A549 (cell line): Measurements from ENCODE around the gene PASK. TPM values are rescaled to one million over a fixed set of nuclear protein-coding genes. Genes with fewer than 3 reads are reported as not detected.
A peak's percentile ranks its signal among the peaks of the same experiment; 100 is the strongest.
"Not testable (repeated sequence)": the region's sequence is repeated elsewhere in the genome, so short reads cannot be mapped to it uniquely, and the experiment has no call there.

Source experiments
- ATAC-seq, 2 experiments: fragments of 200-7000 bp in 1 of 2; fragments of >200 bp in 1 of 2; cut with Nextera tagmentation in 1 of 2; cut with Tn5 transposase in 1 of 2; 3 replicates each; pipeline versions ENCODE4 v1.8.0 to v1.9.1; 2018 to 2020; ENCODE audit warnings: mild to moderate bottlenecking in 1 of 2, moderate library complexity in 1 of 2
- CTCF ChIA-PET: fragments of 300-600 bp; sonication (Branson Sonifier 250); formaldehyde crosslinking; extraction: SDS; loops from one replicate; lab custom pipeline; 2021; ENCODE audit warnings: antibody characterized with exemption, inconsistent platforms; lab: Yijun Ruan, JAX
- POLR2A ChIA-PET: fragments of 350-600 bp; formaldehyde crosslinking; extraction: SDS; loops from one replicate; lab custom pipeline; 2021; ENCODE audit warnings: antibody characterized with exemption, inconsistent platforms; lab: Yijun Ruan, JAX
- DNase-seq, 2 experiments: peaks; one replicate each; pipeline versions ENCODE4 v3.0.0 to v3.0.0-alpha.2; 2011 to 2016; ENCODE audit warnings: low read depth in 1 of 2, low spot score in 1 of 2
- FAIRE-seq: peaks from 2 replicates; lab custom pipeline; 2011; peaks lifted over from hg19 to GRCh38; lab: Jason Lieb, UNC
- H3K27ac ChIP-seq, 2 experiments: fragments of >200 bp; sonication (Bioruptor Twin); formaldehyde crosslinking; 3 replicates each; pipeline ENCODE4 v1.5.1; 2016 to 2017
- H3K4me1 ChIP-seq: fragments of >200 bp; sonication (Bioruptor Twin); formaldehyde crosslinking; 3 replicates; pipeline ENCODE4 v1.6.1; 2016
- H3K4me2 ChIP-seq: fragments of >200 bp; sonication (Bioruptor Twin); formaldehyde crosslinking; 3 replicates; pipeline ENCODE4 v1.6.1; 2016
- H3K4me3 ChIP-seq: fragments of >200 bp; sonication (Bioruptor Twin); formaldehyde crosslinking; 3 replicates; pipeline ENCODE4 v1.5.1; 2016
- H3K9me3 ChIP-seq: fragments of >200 bp; sonication (Bioruptor Twin); formaldehyde crosslinking; 3 replicates; pipeline ENCODE4 v1.6.1; 2016
- CBX2 ChIP-seq: fragments of 200-600 bp; sonication (generic); IDR thresholded peaks from 2 replicates; pipeline ENCODE4 v1.6.1; 2016; ENCODE audit warnings: low read depth, mild to moderate bottlenecking, borderline replicate concordance
- CBX8 ChIP-seq: fragments of 200-600 bp; sonication (generic); IDR thresholded peaks from 2 replicates; pipeline ENCODE4 v1.6.1; 2016
- CHD4 ChIP-seq: fragments of 200-600 bp; sonication (generic); IDR thresholded peaks from 2 replicates; pipeline ENCODE4 v1.6.1; 2016; ENCODE audit warnings: antibody characterized with exemption, mild to moderate bottlenecking, borderline replicate concordance
- EHF ChIP-seq: fragments of 250-450 bp; sonication (Bioruptor Pico); IDR thresholded peaks from 2 replicates; pipeline ENCODE4 v1.5.0; 2020; ENCODE audit warnings: mild to moderate bottlenecking
- EP300 ChIP-seq, 2 experiments: fragments of >200 bp; sonication (Bioruptor Twin); formaldehyde crosslinking; IDR thresholded peaks; 2 replicates in 1 of 2; 3 replicates in 1 of 2; pipeline ENCODE4 v1.6.1; 2016 to 2017
- ESRRA ChIP-seq: fragments of 150-350 bp; IDR thresholded peaks from 2 replicates; pipeline ENCODE4 v1.6.1; 2014; ENCODE audit warnings: mild to moderate bottlenecking, low read length, borderline replicate concordance
- FOSL2 ChIP-seq, 2 experiments: fragments of 450-650 bp in 1 of 2; fragments of >200 bp in 1 of 2; sonication (Bioruptor Twin) in 1 of 2; formaldehyde crosslinking; IDR thresholded peaks; 2 replicates each; pipeline versions ENCODE4 v1.5.0 to v1.6.1; 2016 to 2020; ENCODE audit warnings: mild to moderate bottlenecking in 1 of 2, moderate library complexity in 1 of 2
- HOXB13 ChIP-seq: fragments of 250-450 bp; sonication (Bioruptor Pico); IDR thresholded peaks from 2 replicates; pipeline ENCODE4 v1.5.0; 2020; ENCODE audit warnings: low read depth, mild to moderate bottlenecking, moderate library complexity
- JUN ChIP-seq, 2 experiments: fragments of >200 bp; sonication (Bioruptor Twin); formaldehyde crosslinking; IDR thresholded peaks; 2 replicates in 1 of 2; 3 replicates in 1 of 2; pipeline ENCODE4 v1.6.1; 2016 to 2017
- KDM1A ChIP-seq: fragments of 200-600 bp; sonication (generic); IDR thresholded peaks from 2 replicates; pipeline ENCODE4 v1.6.1; 2016; ENCODE audit warnings: low read depth, mild to moderate bottlenecking
- KDM5A ChIP-seq: fragments of 200-600 bp; sonication (generic); IDR thresholded peaks from 2 replicates; pipeline ENCODE4 v1.6.1; 2016; ENCODE audit warnings: antibody characterized with exemption, mild to moderate bottlenecking
- MAZ ChIP-seq: fragments of 150-350 bp; IDR thresholded peaks from 2 replicates; pipeline ENCODE4 v1.6.1; 2014; ENCODE audit warnings: antibody characterized with exemption, low read depth, low read length, borderline replicate concordance
- MYC ChIP-seq: IDR thresholded peaks from 2 replicates; pipeline ENCODE4 v1.6.1; 2012; ENCODE audit warnings: mild to moderate bottlenecking, inconsistent platforms, low read length, improper control_type of control experiment, borderline replicate concordance
- NR3C1 ChIP-seq: fragments of >200 bp; sonication (Bioruptor Twin); formaldehyde crosslinking; IDR thresholded peaks from 3 replicates; pipeline ENCODE4 v1.6.1; 2017
- POLR2A ChIP-seq: IDR thresholded peaks from 2 replicates; pipeline ENCODE4 v1.6.1; 2012; ENCODE audit warnings: mild to moderate bottlenecking, low read length
- RARB ChIP-seq: fragments of 250-450 bp; sonication (Bioruptor Pico); IDR thresholded peaks from 2 replicates; pipeline ENCODE4 v1.8.0; 2021; ENCODE audit warnings: mild to moderate bottlenecking, moderate library complexity
- SMC3 ChIP-seq: fragments of >200 bp; sonication (Bioruptor Twin); formaldehyde crosslinking; IDR thresholded peaks from 3 replicates; pipeline ENCODE4 v1.6.1; 2018; ENCODE audit warnings: inconsistent platforms
- SREBF2 ChIP-seq: fragments of 450-650 bp; IDR thresholded peaks from 2 replicates; pipeline ENCODE4 v1.6.1; 2014; ENCODE audit warnings: mild to moderate bottlenecking, moderate library complexity
- TFCP2L1 ChIP-seq: fragments of 250-450 bp; sonication (Bioruptor Pico); IDR thresholded peaks from 2 replicates; pipeline ENCODE4 v1.5.0; 2021; ENCODE audit warnings: mild to moderate bottlenecking
- TP53 ChIP-seq: fragments of 250-450 bp; sonication (Bioruptor Pico); IDR thresholded peaks from 2 replicates; pipeline ENCODE4 v1.5.0; 2021; ENCODE audit warnings: mild to moderate bottlenecking, moderate library complexity
- ZC3H11A ChIP-seq: fragments of 450-650 bp; IDR thresholded peaks from 2 replicates; pipeline ENCODE4 v1.6.1; 2014; ENCODE audit warnings: antibody characterized with exemption, mild to moderate bottlenecking
- ZNF302 ChIP-seq: fragments of 250-450 bp; sonication (Bioruptor Pico); IDR thresholded peaks from 2 replicates; pipeline ENCODE4 v1.9.0; 2021; ENCODE audit warnings: inconsistent platforms, mild to moderate bottlenecking, moderate library complexity
- ZSCAN20 ChIP-seq: fragments of 250-450 bp; sonication (Bioruptor Pico); IDR thresholded peaks from 2 replicates; pipeline ENCODE4 v1.8.0; 2022; ENCODE audit warnings: mild to moderate bottlenecking, moderate library complexity
- WGBS: methylation state at CpG from one replicate; pipeline ENCODE4 v1.1.6; 2017; ENCODE audit errors: missing lambda C conversion rate; 5-methylcytosine and 5-hydroxymethylcytosine counted together
- polyA plus RNA-seq, 4 experiments: library from polyadenylated mRNA; depleted of rRNA in 3 of 4; stranded (reverse); fragments of >200 nt; fragmentation: RNase III in 1 of 4; extraction: RNeasy Plus Mini Kit Qiagen cat#74134 plus additional on column Dnase treatment in 1 of 4; gene quantifications; 2 replicates in 3 of 4; 3 replicates in 1 of 4; pipeline ENCODE4 v1.2.3, GENCODE V29; 2011 to 2017
- TF ChIP-seq, protein P1 (sequence below): fragments of >200 bp; sonication (Bioruptor Twin); formaldehyde crosslinking; IDR thresholded peaks from 3 replicates; pipeline ENCODE4 v1.5.1; 2016
- TF ChIP-seq, protein P2 (sequence below): IDR thresholded peaks from 2 replicates; pipeline ENCODE4 v1.6.1; 2012; ENCODE audit warnings: low read depth, borderline replicate concordance
- TF ChIP-seq, protein P3 (sequence below): fragments of 150-350 bp; IDR thresholded peaks from 2 replicates; pipeline ENCODE4 v1.6.1; 2014; ENCODE audit warnings: low read depth, mild to moderate bottlenecking, low read length

Gene PASK
- polyA plus RNA-seq, 2 of the 4 experiments (the other 2 are of a cell fraction), result 7.4 to 12.4 TPM

DNA sequence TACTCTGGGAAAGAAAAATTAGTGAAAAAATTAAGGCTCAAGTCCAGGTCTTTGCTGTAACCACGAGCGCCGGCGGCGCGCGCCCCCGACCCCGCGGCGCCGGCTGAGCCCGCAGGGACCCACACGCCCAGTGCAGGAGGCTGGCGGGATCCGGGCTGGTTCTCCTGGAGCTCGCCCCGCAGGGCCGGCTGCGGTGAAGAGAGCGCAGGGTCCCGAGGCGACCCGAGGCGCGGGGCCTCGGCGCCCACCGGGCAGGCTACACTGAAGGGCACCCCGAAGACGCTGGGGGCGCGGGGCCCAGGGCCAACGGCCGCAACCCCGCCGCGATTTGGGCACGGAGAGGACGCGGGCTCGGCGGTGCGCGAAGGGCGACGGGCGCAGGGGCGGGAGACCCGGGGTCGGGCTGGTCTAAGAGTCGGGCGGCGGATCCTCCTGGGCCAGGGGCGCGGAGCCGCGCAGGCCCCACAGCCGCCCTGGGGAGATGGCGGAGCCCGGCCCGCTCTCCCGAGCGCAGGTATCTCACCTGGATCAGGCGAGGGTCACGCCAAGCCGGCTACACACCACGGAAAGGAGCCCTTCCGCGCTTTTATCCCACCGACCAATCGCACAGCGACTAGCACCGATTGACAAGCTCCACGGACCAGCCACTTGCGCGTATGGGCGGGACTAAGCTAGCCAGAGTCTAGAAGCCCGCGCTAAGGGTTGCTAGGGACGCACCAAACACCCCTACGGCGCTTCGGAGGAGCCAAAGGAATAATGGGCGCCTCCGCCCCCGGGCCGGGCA, at the start of gene PASK (continued):
- TF ChIP-seq ZNF302 (CRISPR knock-in tag) (no peak), NR3C1 (no peak), ZC3H11A (no peak)

DNA sequence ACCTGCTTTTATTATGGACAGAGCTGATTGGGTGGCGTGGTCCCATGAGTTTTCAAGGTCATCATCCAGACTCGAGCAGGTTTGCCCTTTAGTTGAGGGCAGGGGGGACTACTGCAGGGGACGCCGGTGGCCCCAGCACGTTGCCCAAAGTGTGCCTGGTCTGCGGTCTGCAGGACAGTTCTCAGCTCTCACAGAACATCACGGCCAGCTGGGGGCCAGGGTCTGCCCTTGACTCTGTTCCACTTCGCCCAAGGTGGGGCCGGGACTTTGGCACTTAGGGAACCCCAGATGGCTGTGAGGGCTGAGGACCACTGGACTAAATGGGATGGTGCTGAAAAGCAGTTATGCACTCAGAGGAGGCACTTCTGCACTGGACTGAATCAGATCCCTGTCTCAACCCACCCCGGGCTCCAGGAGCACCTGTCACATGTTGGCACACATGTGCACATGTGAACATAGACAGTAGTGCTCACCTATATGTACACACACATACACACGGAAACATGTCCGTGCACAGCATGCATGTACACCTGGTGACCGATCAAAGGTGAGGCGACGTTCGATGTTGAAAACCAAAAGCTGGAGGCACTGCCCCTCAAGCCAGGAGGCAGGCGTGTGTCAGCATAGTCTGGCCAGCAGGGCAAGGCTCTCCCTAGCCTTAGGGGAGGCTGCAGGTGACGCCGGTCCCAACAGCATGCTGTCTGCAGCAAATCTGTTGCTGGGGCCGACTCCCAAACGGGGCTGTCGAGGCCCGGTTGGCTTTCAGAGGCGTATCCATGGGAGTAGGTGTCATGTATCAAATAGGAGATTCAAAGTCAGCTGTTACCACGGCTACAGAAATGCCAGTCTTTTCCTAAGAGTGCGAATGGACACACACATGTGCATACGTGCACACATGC, 49.4 kb upstream of the PASK start:
- POLR2A ChIA-PET, result no interaction called here
- ATAC-seq, result peak in 1 of 2 experiments; percentile 8; a peak in 1 of 6 replicates
- no peak overlapping the region for H3K4me3 ChIP-seq
- CTCF ChIA-PET, result interaction anchor here (0.7 to 1.4 kb wide), 2 partner anchors 17 to 18 kb away, joined by 3 to 4 read pairs; no protein-coding TSS in a partner anchor
- 65% methylated on average over 21 of the region's 27 CpGs for whole genome bisulfite sequencing
- TF ChIP-seq SREBF2 (no peak), FOSL2 (IDR thresholded peaks at IDR 0.05) (no peak), FOSL2 (CRISPR knock-in tag; IDR thresholded peaks at IDR 0.05) (no peak), ZSCAN20 (CRISPR knock-in tag) (no peak), EP300 (IDR thresholded peaks at IDR 0.05) (no peak), TP53 (no peak), ESRRA (no peak), JUN (IDR thresholded peaks at IDR 0.05) (no peak), KDM1A (no peak), MYC (no peak), HOXB13 (CRISPR knock-in tag) (no peak), SMC3 (no peak), RARB (CRISPR knock-in tag) (no peak), EHF (CRISPR knock-in tag) (no peak), POLR2A (no peak), KDM5A (no peak), TFCP2L1 (CRISPR knock-in tag) (no peak), CBX2 (no peak), ZNF302 (CRISPR knock-in tag) (no peak)
- TF ChIP-seq, protein P1, sequence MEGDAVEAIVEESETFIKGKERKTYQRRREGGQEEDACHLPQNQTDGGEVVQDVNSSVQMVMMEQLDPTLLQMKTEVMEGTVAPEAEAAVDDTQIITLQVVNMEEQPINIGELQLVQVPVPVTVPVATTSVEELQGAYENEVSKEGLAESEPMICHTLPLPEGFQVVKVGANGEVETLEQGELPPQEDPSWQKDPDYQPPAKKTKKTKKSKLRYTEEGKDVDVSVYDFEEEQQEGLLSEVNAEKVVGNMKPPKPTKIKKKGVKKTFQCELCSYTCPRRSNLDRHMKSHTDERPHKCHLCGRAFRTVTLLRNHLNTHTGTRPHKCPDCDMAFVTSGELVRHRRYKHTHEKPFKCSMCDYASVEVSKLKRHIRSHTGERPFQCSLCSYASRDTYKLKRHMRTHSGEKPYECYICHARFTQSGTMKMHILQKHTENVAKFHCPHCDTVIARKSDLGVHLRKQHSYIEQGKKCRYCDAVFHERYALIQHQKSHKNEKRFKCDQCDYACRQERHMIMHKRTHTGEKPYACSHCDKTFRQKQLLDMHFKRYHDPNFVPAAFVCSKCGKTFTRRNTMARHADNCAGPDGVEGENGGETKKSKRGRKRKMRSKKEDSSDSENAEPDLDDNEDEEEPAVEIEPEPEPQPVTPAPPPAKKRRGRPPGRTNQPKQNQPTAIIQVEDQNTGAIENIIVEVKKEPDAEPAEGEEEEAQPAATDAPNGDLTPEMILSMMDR, result no peak
- TF ChIP-seq, protein P2, sequence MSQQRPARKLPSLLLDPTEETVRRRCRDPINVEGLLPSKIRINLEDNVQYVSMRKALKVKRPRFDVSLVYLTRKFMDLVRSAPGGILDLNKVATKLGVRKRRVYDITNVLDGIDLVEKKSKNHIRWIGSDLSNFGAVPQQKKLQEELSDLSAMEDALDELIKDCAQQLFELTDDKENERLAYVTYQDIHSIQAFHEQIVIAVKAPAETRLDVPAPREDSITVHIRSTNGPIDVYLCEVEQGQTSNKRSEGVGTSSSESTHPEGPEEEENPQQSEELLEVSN, result no peak
- no peak overlapping the region for H3K4me2 ChIP-seq
- no peaks in the 10 kb centered on the region for H3K9me3 ChIP-seq
- DNase-seq, result no peak
- H3K27ac ChIP-seq, result no peak overlapping the region
- FAIRE-seq, result no peak
- H3K4me1 ChIP-seq, result no peaks in the 10 kb centered on the region

DNA sequence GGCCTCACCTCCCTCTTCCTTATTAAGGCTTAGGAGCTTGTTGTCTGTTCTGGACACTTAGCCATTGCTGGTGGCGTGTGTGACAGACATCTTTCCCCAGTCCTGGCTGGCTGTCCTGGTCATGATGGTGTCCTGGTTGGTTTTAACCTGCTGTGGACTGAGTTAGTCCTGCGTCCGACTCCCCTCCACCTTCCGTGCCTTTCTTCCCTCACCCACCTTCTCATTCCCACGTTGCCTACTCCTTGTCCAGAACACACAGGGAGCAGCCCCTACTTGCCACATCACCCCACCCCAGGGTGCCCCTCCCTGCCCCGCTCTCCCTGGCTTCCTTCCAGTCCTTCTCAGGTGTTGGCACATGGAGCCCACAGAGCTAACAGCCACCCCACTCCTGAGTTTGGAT, 48.7 kb upstream of the PASK start:
- Histone ChIP-seq H3K9me3 (no peaks in the 10 kb centered on the region), H3K4me2 (no peak overlapping the region), H3K4me1 (no peaks in the 10 kb centered on the region), H3K4me3 (no peak overlapping the region), H3K27ac (no peak overlapping the region)
- FAIRE-seq, result no peak
- ChIA-PET CTCF (interaction anchor here (0.7 kb wide), 1 partner anchor 19 kb away, joined by 4 read pairs; no protein-coding TSS in a partner anchor), POLR2A (no interaction called here)
- no peak for TF ChIP-seq SMC3
- no peak for TF ChIP-seq JUN (IDR thresholded peaks at IDR 0.05)
- TF ChIP-seq, protein P3, sequence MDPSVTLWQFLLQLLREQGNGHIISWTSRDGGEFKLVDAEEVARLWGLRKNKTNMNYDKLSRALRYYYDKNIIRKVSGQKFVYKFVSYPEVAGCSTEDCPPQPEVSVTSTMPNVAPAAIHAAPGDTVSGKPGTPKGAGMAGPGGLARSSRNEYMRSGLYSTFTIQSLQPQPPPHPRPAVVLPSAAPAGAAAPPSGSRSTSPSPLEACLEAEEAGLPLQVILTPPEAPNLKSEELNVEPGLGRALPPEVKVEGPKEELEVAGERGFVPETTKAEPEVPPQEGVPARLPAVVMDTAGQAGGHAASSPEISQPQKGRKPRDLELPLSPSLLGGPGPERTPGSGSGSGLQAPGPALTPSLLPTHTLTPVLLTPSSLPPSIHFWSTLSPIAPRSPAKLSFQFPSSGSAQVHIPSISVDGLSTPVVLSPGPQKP, result no peak
- TF ChIP-seq CHD4, result no peak
- TF ChIP-seq, protein P2, result no peak
- TF ChIP-seq CBX8, result no peak
- TF ChIP-seq MAZ, result no peak
- WGBS, result 84% methylated on average over 6 of the region's 6 CpGs
- DNase-seq, result no peak
- no peak for ATAC-seq

DNA sequence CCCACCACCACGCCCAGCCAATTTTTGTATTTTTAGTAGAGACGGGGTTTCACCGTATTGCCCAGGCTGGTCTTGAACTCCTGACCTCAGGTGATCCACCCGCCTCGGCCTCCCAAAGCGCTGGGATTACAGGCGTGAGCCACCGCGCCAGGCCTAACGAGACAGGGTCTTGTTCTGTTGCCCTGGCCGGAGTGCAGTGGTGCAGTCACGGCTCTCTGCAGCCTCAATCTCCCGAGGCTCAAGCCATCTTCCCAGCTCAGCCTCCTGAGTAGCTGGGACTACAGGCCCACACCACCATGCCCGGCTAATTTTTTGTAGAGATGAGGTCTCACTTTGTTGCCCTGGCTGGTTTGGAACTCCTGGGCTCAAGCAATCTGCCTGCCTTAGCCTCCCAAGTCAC, 48.0 kb upstream of the PASK start:
- H3K4me1 ChIP-seq, FAIRE-seq, H3K4me3 ChIP-seq, ATAC-seq, DNase-seq, POLR2A ChIA-PET, H3K4me2 ChIP-seq, H3K9me3 ChIP-seq, H3K27ac ChIP-seq: not testable (repeated sequence)
- CTCF ChIA-PET, result interaction anchor here (0.6 kb wide), 1 partner anchor 30 kb away, joined by 4 read pairs; no protein-coding TSS in a partner anchor
- 90% methylated on average over 11 of the region's 14 CpGs for WGBS
